Skeletal muscle satellite cell (primary cell): ENCODE measurements around the gene NIPAL1.

Source experiments
- H3K27me3 ChIP-seq: 2 replicates; pipeline ENCODE4 v1.7.0; 2013; ENCODE audit warnings: low read length; ENCODE audit not compliant: control insufficient read depth, insufficient read depth
- H3K36me3 ChIP-seq: 2 replicates; pipeline ENCODE4 v1.7.0; 2013; ENCODE audit warnings: mild to moderate bottlenecking, control low read depth, low read length; ENCODE audit not compliant: insufficient read depth
- H3K4me1 ChIP-seq: 2 replicates; pipeline ENCODE4 v1.7.0; 2013; ENCODE audit warnings: low read length; ENCODE audit not compliant: control insufficient read depth, insufficient read depth
- H3K4me2 ChIP-seq: 2 replicates; pipeline ENCODE4 v1.7.0; 2013; ENCODE audit warnings: mild to moderate bottlenecking, low read length
- H3K4me3 ChIP-seq: 2 replicates; pipeline ENCODE4 v1.7.0; 2013; ENCODE audit warnings: low read length
- H3K9ac ChIP-seq: 2 replicates; pipeline ENCODE4 v1.7.0; 2013; ENCODE audit warnings: mild to moderate bottlenecking, low read depth, low read length, moderate library complexity
- H3K9me3 ChIP-seq: replicated peaks from 2 replicates; pipeline ENCODE4 v1.7.0; 2013; ENCODE audit warnings: mild to moderate bottlenecking, control low read depth, low read length

Gene NIPAL1

DNA sequence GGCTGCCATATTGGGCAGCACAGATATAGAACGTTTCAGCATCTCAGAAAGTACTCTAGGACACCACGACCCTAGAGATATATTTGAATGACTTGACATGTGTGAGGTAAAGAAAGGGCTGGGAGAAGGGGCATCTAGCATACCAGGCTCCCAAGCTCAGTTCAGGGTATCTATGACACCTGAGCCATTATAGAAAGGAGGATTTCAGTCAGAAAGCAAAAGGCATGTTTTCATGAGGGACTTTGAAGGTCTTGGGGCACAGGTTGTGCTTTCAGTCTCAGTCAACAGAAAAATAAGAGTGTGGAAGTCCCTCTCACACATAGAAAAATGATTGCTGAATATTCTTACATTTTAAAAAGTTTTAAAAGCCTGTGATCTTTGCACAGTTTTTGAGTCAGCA is 51.6 kb downstream of the NIPAL1 start:
- Histone ChIP-seq H3K4me3 (no peak overlapping the region), H3K4me1 (no peaks in the 10 kb centered on the region), H3K36me3 (no peaks in the 10 kb centered on the region), H3K27me3 (peaks cover 9% of the 10 kb centered on the region), H3K9ac (no peak overlapping the region), H3K9me3 (no peaks in the 10 kb centered on the region), H3K4me2 (no peak overlapping the region)

DNA sequence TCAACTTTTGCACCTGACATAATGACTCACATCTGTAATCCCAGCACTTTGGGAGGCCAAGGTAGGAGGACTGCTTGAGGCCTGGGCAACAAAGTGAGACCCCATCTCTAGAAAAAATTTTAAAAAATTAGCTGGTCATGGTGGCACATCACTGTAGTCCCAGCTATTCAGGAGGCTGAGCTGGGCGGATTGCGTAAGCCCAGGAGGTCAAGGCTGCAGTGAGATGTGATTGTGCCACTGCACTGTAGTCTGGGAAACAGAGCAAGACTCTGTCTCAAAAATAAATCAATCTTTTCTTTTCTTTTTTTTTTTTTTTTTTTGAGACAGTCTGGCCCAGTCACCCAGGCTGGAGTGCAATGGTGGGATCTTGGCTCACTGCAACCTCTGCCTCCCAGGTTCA is 52.5 kb downstream of the NIPAL1 start:
- no peaks in the 10 kb centered on the region for H3K36me3 ChIP-seq
- H3K4me2 ChIP-seq, result no peak overlapping the region
- no peak overlapping the region for H3K9ac ChIP-seq
- H3K27me3 ChIP-seq, result peaks cover 9% of the 10 kb centered on the region
- H3K9me3 ChIP-seq, result no peaks in the 10 kb centered on the region
- no peak overlapping the region for H3K4me3 ChIP-seq
- no peaks in the 10 kb centered on the region for H3K4me1 ChIP-seq

DNA sequence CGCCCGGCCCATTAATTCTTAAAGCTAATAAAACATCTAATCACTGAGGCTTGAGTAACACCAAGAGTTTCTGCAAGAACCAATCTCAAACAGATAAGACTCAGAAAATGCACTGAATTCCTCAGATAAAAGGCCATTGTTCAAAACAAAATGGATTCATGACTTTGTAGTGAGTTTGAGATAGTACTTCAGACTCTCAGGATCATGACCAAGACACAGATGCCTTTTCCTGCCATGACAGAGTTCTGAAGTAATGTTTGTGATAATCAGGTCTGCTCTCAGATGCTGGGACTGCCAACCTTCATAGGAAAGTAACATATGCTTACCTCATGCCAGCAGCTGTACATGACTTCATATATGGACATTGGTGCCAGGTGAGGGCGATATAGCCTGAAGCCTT is 54.6 kb downstream of the NIPAL1 start:
- Histone ChIP-seq H3K4me1 (no peaks in the 10 kb centered on the region), H3K27me3 (peaks cover 8% of the 10 kb centered on the region), H3K36me3 (no peaks in the 10 kb centered on the region), H3K9ac (no peak overlapping the region), H3K9me3 (no peaks in the 10 kb centered on the region), H3K4me2 (no peak overlapping the region), H3K4me3 (no peak overlapping the region)

DNA sequence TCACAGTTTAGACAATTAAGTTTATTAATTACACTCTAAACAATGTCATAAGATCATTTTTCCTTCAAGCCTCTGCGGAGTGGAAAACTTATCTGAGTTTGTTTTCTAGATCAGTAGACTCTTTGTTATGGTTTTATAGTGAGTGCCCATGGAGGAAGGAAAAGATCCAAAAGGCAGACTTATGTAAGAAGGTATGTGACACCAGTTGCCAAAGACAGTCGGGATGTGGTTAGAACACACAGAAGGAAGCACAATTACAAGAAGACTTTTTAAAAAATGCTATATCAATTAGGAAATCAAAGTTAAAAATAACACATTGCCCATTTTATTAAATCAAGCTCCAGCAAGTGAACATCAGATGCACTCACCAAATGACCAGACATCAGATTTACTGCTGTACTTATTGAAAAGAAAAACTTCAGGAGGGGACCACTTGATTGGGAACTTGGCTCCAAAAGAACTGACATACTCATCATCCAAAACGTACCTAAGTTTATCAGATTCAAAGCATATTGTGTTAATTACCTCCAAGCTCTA is 57.1 kb downstream of the NIPAL1 start:
- H3K4me1 ChIP-seq, result no peaks in the 10 kb centered on the region
- no peak overlapping the region for H3K4me2 ChIP-seq
- H3K9me3 ChIP-seq, result no peaks in the 10 kb centered on the region
- H3K9ac ChIP-seq, result no peak overlapping the region
- peaks cover 2% of the 10 kb centered on the region for H3K27me3 ChIP-seq
- H3K36me3 ChIP-seq, result no peaks in the 10 kb centered on the region
- H3K4me3 ChIP-seq, result no peak overlapping the region

GRCh38 chr4:48074657-48075056 is 58.1 kb downstream of the NIPAL1 start:
- no peak overlapping the region for H3K4me2 ChIP-seq
- no peak overlapping the region for H3K4me3 ChIP-seq
- H3K36me3 ChIP-seq, result no peaks in the 10 kb centered on the region
- peaks cover under 1% of the 10 kb centered on the region for H3K4me1 ChIP-seq
- no peaks in the 10 kb centered on the region for H3K9me3 ChIP-seq
- no peak overlapping the region for H3K9ac ChIP-seq
- peaks cover 2% of the 10 kb centered on the region for H3K27me3 ChIP-seq

- peaks cover 13% of the 10 kb centered on the region for H3K4me1 ChIP-seq
- H3K4me2 ChIP-seq, result no peak overlapping the region
- no peaks in the 10 kb centered on the region for H3K36me3 ChIP-seq
- no peak overlapping the region for H3K4me3 ChIP-seq
- no peaks in the 10 kb centered on the region for H3K9me3 ChIP-seq
- H3K27me3 ChIP-seq, result peaks cover 3% of the 10 kb centered on the region
- H3K9ac ChIP-seq, result no peak overlapping the region
Measured at GRCh38 chr4:48078425-48078824, 61.9 kb downstream of the NIPAL1 start.

- Histone ChIP-seq H3K9me3 (no peaks in the 10 kb centered on the region), H3K27me3 (peaks cover 3% of the 10 kb centered on the region), H3K9ac (no peak overlapping the region), H3K4me3 (no peak overlapping the region), H3K4me1 (peaks cover 13% of the 10 kb centered on the region), H3K36me3 (no peaks in the 10 kb centered on the region), H3K4me2 (no peak overlapping the region)
Measured at GRCh38 chr4:48078862-48079655, 62.5 kb downstream of the NIPAL1 start.

GRCh38 chr4:48079972-48080391 is 63.4 kb downstream of the NIPAL1 start:
- Histone ChIP-seq H3K36me3 (no peaks in the 10 kb centered on the region), H3K4me2 (peak overlapping the region; percentile 22), H3K4me1 (peaks cover 13% of the 10 kb centered on the region), H3K4me3 (no peak overlapping the region), H3K9ac (no peak overlapping the region), H3K9me3 (no peaks in the 10 kb centered on the region), H3K27me3 (peaks cover 3% of the 10 kb centered on the region)

GRCh38 chr4:48081196-48081595 is 64.6 kb downstream of the NIPAL1 start:
- Histone ChIP-seq H3K4me1 (peaks cover 13% of the 10 kb centered on the region), H3K4me3 (no peak overlapping the region), H3K36me3 (no peaks in the 10 kb centered on the region), H3K9ac (no peak overlapping the region), H3K9me3 (no peaks in the 10 kb centered on the region), H3K27me3 (peaks cover 3% of the 10 kb centered on the region), H3K4me2 (no peak overlapping the region)

- Histone ChIP-seq H3K36me3 (no peaks in the 10 kb centered on the region), H3K27me3 (peaks cover 3% of the 10 kb centered on the region), H3K9ac (no peak overlapping the region), H3K4me3 (no peak overlapping the region), H3K9me3 (no peaks in the 10 kb centered on the region), H3K4me2 (no peak overlapping the region), H3K4me1 (peaks cover 13% of the 10 kb centered on the region)
Measured at GRCh38 chr4:48082956-48083355, 66.4 kb downstream of the NIPAL1 start.

- H3K9ac ChIP-seq, result no peak overlapping the region
- H3K4me1 ChIP-seq, result no peaks in the 10 kb centered on the region
- no peaks in the 10 kb centered on the region for H3K9me3 ChIP-seq
- no peak overlapping the region for H3K4me3 ChIP-seq
- H3K4me2 ChIP-seq, result no peak overlapping the region
- H3K36me3 ChIP-seq, result no peaks in the 10 kb centered on the region
- peaks cover 3% of the 10 kb centered on the region for H3K27me3 ChIP-seq
Measured at GRCh38 chr4:48085821-48086589, 69.4 kb downstream of the NIPAL1 start.
